Activated T-helper 2 cell treated with anti-CD3 and anti-CD28 coated beads, Interferon-gamma antibody, Interleukin-2, Interleukin-4, amounts not matched to agents 10 μg/mL and 5 μg/mL and 100 μg/mL, durations not matched to agents 14 hours and 24 hours and 36 hours (primary cell): ENCODE data around the gene RLF. TPM values are rescaled to one million over a fixed set of nuclear protein-coding genes. Genes with fewer than 3 reads are reported as not detected.
"Not testable (repeated sequence)": the region's sequence is repeated elsewhere in the genome, so short reads cannot be mapped to it uniquely, and the experiment has no call there.

Experiments used
- DNase-seq: peaks from one replicate; pipeline ENCODE4 v3.0.0; 2021; ENCODE audit warnings: low spot score
- H3K27ac Mint-ChIP-seq: one replicate; pipeline ENCODE4 v1.8.0; 2021; ENCODE audit warnings: mixed read lengths
- H3K27me3 Mint-ChIP-seq: one replicate; pipeline ENCODE4 v1.8.0; 2021; ENCODE audit warnings: low read depth, mixed read lengths
- H3K36me3 Mint-ChIP-seq: one replicate; pipeline ENCODE4 v1.8.0; 2021; ENCODE audit warnings: low read depth, mixed read lengths
- H3K4me1 Mint-ChIP-seq: one replicate; pipeline ENCODE4 v1.8.0; 2021; ENCODE audit warnings: low read depth, mixed read lengths
- H3K4me3 Mint-ChIP-seq: one replicate; pipeline ENCODE4 v1.8.0; 2021; ENCODE audit warnings: low read depth, mild to moderate bottlenecking, moderate library complexity, mixed read lengths
- H3K9me3 Mint-ChIP-seq: one replicate; pipeline ENCODE4 v1.8.0; 2021; ENCODE audit warnings: mixed read lengths
- intact Hi-C: fragments of 100-400 bp; cut with micrococcal nuclease; formaldehyde crosslinking; loops from one replicate; pipeline ENCODE4 v1.15.1; 2023
- total RNA-seq: library from RNA; stranded (reverse); gene quantifications from 2 replicates; pipeline ENCODE4 v1.2.3, GENCODE V29; 2022

RLF gene
- total RNA-seq, 1 donor from 2014 or later: 22.6 TPM

GRCh38 chr1:40178200-40178599, 17.0 kb downstream of the RLF start:
- H3K4me3 Mint-ChIP-seq: no peak overlapping the region

DNA sequence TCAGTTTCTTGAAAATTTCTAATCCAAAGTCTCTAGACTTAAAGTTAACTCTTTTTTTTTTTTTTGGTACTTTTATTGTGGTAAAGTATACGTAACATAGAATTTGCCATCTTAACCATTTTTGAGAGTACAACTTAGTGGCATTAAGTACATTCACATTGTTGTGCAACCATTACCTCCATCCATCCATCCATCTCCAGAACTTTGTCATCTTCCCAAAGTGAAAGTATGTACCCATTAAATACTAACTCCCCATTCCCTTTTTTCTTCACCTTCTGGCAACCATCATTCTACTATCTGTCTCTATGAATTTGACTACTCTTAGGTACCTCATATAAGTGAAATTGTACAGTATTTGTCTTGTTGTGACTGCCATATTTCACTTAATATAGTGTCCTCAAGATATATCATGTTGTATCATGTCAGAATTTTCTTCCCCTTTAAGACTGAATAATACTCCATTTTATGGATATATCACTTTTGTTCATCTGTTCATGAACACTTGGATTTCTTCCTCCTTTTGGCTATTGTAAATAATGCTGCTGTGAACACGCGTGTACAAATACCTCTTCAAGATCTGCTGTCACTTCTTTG, 18.4 kb downstream of the RLF start:
- no peak for DNase-seq
- Mint-ChIP-seq H3K27ac (no peak overlapping the region), H3K36me3 (peaks cover 39% of the 10 kb centered on the region), H3K27me3 (no peaks in the 10 kb centered on the region), H3K4me1 (peaks cover 47% of the 10 kb centered on the region), H3K4me3 (no peak overlapping the region), H3K9me3 (no peaks in the 10 kb centered on the region)
- intact Hi-C loops: no loop called here

More at GRCh38 chr1:40178200-40178599, 17.0 kb downstream of the RLF start:
- H3K4me1 Mint-ChIP-seq: peaks cover 38% of the 10 kb centered on the region
- DNase-seq: no peak
- no peaks in the 10 kb centered on the region for H3K9me3 Mint-ChIP-seq
- H3K27me3 Mint-ChIP-seq: no peaks in the 10 kb centered on the region
- no peak overlapping the region for H3K27ac Mint-ChIP-seq
- peaks cover 33% of the 10 kb centered on the region for H3K36me3 Mint-ChIP-seq
- intact Hi-C loops: no loop called here

DNA sequence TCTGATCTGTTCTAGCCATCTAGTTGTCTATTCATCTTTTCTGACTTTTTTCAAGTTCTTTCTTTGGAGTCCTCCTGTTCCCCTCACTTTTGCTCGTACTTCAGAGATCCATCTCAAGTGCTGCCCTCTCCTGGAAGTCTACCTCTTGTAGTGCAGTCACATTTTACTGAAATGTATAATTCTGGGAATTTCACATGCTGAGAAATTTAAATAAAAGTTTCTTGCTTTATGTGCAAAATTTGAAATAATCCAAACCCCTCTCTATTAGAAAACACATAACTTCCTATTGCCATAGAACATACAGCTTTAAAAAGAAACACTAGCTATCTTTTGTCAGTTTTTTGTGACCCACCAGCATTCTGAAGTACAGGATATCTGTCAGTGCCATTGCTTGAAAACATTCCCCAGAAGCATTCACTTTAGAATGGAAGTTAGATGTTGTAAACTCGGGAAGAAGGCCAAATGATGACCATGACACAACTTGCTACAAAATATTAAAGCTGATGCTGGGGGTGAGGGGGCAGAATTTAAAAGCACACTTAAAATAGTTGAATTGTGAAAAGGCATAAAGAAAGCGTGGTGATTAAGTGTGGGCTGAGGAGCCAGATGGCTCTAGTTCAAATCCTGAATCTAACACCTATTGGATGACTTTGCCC, 22.0 kb downstream of the RLF start:
- Mint-ChIP-seq H3K27ac (no peak overlapping the region), H3K4me3 (no peak overlapping the region), H3K4me1 (peaks cover 60% of the 10 kb centered on the region), H3K9me3 (no peaks in the 10 kb centered on the region), H3K27me3 (no peaks in the 10 kb centered on the region), H3K36me3 (peaks cover 38% of the 10 kb centered on the region)
- DNase-seq: no peak
- intact Hi-C loops: no loop called here

- intact Hi-C loops: no loop called here
- H3K27ac Mint-ChIP-seq: peak overlapping the region; percentile 2
- H3K4me1 Mint-ChIP-seq: peaks cover 66% of the 10 kb centered on the region
- H3K27me3 Mint-ChIP-seq: no peaks in the 10 kb centered on the region
- H3K36me3 Mint-ChIP-seq: peaks cover 40% of the 10 kb centered on the region
- no peak for DNase-seq
- no peaks in the 10 kb centered on the region for H3K9me3 Mint-ChIP-seq
- no peak overlapping the region for H3K4me3 Mint-ChIP-seq
Measured at GRCh38 chr1:40184193-40184592, 23.0 kb downstream of the RLF start.

- H3K27ac Mint-ChIP-seq: peak overlapping the region; percentile 75
- no peaks in the 10 kb centered on the region for H3K9me3 Mint-ChIP-seq
- intact Hi-C loops: loop anchor here (1.0 to 5.0 kb wide), 3 partner anchors 24 to 76 kb away; no protein-coding TSS in a partner anchor
- peaks cover 38% of the 10 kb centered on the region for H3K36me3 Mint-ChIP-seq
- H3K4me3 Mint-ChIP-seq: peak overlapping the region; percentile 9
- H3K27me3 Mint-ChIP-seq: no peaks in the 10 kb centered on the region
- peak; percentile 51 for DNase-seq
- H3K4me1 Mint-ChIP-seq: peaks cover 63% of the 10 kb centered on the region
Measured at GRCh38 chr1:40185951-40186864, 25.0 kb downstream of the RLF start.

- no peak for DNase-seq
- H3K4me1 Mint-ChIP-seq: peaks cover 60% of the 10 kb centered on the region
- peak overlapping the region; percentile 58 for H3K27ac Mint-ChIP-seq
- no peaks in the 10 kb centered on the region for H3K27me3 Mint-ChIP-seq
- H3K4me3 Mint-ChIP-seq: peak overlapping the region; percentile 17
- intact Hi-C loops: loop anchor here (2.0 to 5.0 kb wide), 2 partner anchors 53 to 75 kb away; no protein-coding TSS in a partner anchor
- no peaks in the 10 kb centered on the region for H3K9me3 Mint-ChIP-seq
- H3K36me3 Mint-ChIP-seq: peaks cover 45% of the 10 kb centered on the region
Measured at GRCh38 chr1:40187399-40187798, 26.2 kb downstream of the RLF start.

- H3K27me3 Mint-ChIP-seq, H3K9me3 Mint-ChIP-seq, DNase-seq, H3K27ac Mint-ChIP-seq, intact Hi-C loops, H3K4me3 Mint-ChIP-seq: not testable (repeated sequence)
- Mint-ChIP-seq H3K4me1 (peaks cover 19% of the 10 kb centered on the region), H3K36me3 (peaks cover 60% of the 10 kb centered on the region)
Measured at GRCh38 chr1:40194639-40195038, 33.5 kb downstream of the RLF start.

GRCh38 chr1:40197656-40198055, 36.5 kb downstream of the RLF start:
- Mint-ChIP-seq H3K4me3 (no peak overlapping the region), H3K9me3 (no peaks in the 10 kb centered on the region), H3K4me1 (peaks cover 12% of the 10 kb centered on the region), H3K27ac (no peak overlapping the region), H3K36me3 (peaks cover 57% of the 10 kb centered on the region), H3K27me3 (no peaks in the 10 kb centered on the region)
- intact Hi-C loops: no loop called here
- no peak for DNase-seq

- no peaks in the 10 kb centered on the region for H3K27me3 Mint-ChIP-seq
- H3K27ac Mint-ChIP-seq: no peak overlapping the region
- DNase-seq: no peak
- H3K36me3 Mint-ChIP-seq: peaks cover 51% of the 10 kb centered on the region
- intact Hi-C loops: no loop called here
- no peak overlapping the region for H3K4me3 Mint-ChIP-seq
- H3K4me1 Mint-ChIP-seq: peaks cover 5% of the 10 kb centered on the region
- no peaks in the 10 kb centered on the region for H3K9me3 Mint-ChIP-seq
Measured at GRCh38 chr1:40199126-40199525, 37.9 kb downstream of the RLF start.

DNA sequence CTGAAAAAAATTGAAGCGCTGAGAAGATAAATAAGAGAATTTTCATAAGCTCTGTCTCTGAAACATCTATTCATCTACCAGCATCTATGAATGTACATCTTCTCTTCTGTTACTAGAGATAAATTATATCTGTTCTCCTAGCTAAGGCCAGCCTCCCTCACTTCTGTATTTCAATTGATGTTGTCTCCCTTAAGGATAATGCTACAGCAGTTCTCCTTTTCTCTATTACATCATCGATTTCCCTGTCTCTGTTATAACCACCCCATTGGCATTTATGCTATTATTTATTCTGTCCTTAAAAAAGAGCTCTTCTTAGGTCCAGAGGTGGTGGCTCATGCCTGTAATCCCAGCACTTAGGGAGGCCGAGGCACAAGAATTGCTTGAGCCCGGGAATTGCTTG, 43.7 kb downstream of the RLF start:
- intact Hi-C loops: no loop called here
- H3K36me3 Mint-ChIP-seq: peaks cover 55% of the 10 kb centered on the region

DNA sequence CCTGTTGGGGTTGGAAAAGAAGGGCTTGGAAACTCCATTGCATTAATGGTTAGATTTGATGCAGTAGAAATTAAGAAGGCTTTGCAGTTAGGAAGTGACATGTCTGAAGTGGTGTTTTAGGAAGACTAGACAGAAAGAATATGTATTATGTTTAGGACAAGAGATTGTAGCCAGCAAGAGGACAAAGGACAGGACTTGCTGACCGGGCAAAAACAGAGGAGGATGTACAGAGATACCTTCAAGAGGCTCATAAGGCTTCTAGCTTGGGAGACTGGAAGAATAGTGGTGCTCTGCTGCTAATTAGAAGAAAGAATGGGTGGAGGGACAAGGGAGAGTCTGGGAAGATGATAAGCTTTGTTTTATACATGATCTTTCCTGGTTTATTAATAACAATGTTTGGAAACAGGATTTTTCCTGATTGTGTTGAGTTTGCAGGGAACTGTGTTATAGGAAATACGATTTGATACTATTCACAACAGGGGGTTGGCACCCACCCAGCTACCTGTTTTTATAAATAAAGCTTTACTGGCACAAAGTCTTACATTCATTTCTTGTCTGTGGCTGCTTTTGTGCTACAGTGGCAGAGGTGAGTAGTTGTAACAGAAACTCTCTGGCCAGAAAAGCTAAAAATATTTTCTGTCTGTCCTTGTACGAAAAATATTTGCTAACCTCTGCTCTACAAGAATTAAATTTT, 49.5 kb downstream of the RLF start:
- intact Hi-C loops: no loop called here
- Mint-ChIP-seq H3K27ac (no peak overlapping the region), H3K9me3 (no peaks in the 10 kb centered on the region), H3K36me3 (peaks cover 70% of the 10 kb centered on the region), H3K4me3 (no peak overlapping the region), H3K4me1 (peaks cover 23% of the 10 kb centered on the region), H3K27me3 (no peaks in the 10 kb centered on the region)
- DNase-seq: no peak

More for the DNA sequence above, 43.7 kb downstream of the RLF start:
- no peaks in the 10 kb centered on the region for H3K27me3 Mint-ChIP-seq
- H3K4me3 Mint-ChIP-seq: no peak overlapping the region
- H3K27ac Mint-ChIP-seq: peak overlapping the region; percentile 33
- no peaks in the 10 kb centered on the region for H3K9me3 Mint-ChIP-seq
- peaks cover 13% of the 10 kb centered on the region for H3K4me1 Mint-ChIP-seq
- DNase-seq: no peak

- peak overlapping the region; percentile 11 for H3K27ac Mint-ChIP-seq
- H3K9me3 Mint-ChIP-seq: no peaks in the 10 kb centered on the region
- DNase-seq: no peak
- H3K4me3 Mint-ChIP-seq: no peak overlapping the region
- H3K36me3 Mint-ChIP-seq: peaks cover 56% of the 10 kb centered on the region
- peaks cover 35% of the 10 kb centered on the region for H3K4me1 Mint-ChIP-seq
- intact Hi-C loops: loop anchor here (2.0 kb wide), 1 partner anchor 14 kb away; no protein-coding TSS in a partner anchor
- H3K27me3 Mint-ChIP-seq: no peaks in the 10 kb centered on the region
Measured at GRCh38 chr1:40218333-40218732, 57.1 kb downstream of the RLF start.
